Stomach (tissue), 9 donors: ENCODE measurements around the gene PARK7. TPM values are rescaled to one million over a fixed set of nuclear protein-coding genes. Genes with fewer than 3 reads are reported as not detected.

Experiments
- DNase-seq, 2 donors: peaks; one replicate each; pipeline versions ENCODE4 v3.0.0 to v3.0.0-alpha.2; 2013 to 2019
- H3K27ac ChIP-seq, 5 donors: fragments of 200-600 bp in 4 of 5; sonication (generic) in 4 of 5; one replicate each; pipeline ENCODE4 v1.5.1; 2013 to 2019; ENCODE audit warnings: mild to moderate bottlenecking in 1 of 5, moderate library complexity in 1 of 5
- H3K27me3 ChIP-seq, 3 donors: fragments of 200-600 bp; sonication (generic); one replicate each; pipeline ENCODE4 v1.5.1; 2017 to 2019; ENCODE audit warnings: mixed run types in 1 of 3
- H3K36me3 ChIP-seq, 4 donors: fragments of 200-600 bp; sonication (generic); 1 replicate in 3 of 4; 2 replicates in 1 of 4; pipeline ENCODE4 v1.5.1; 2016 to 2019
- H3K4me1 ChIP-seq, 4 donors: fragments of 200-600 bp; sonication (generic); one replicate each; pipeline ENCODE4 v1.5.1; 2016 to 2019
- H3K4me3 ChIP-seq, 4 donors: fragments of 200-600 bp; sonication (generic) in 3 of 4; one replicate each; pipeline ENCODE4 v1.5.1; 2016 to 2019; ENCODE audit warnings: mild to moderate bottlenecking in 1 of 4
- H3K9me3 ChIP-seq, 4 donors: fragments of 200-600 bp; sonication (generic); one replicate each; pipeline ENCODE4 v1.5.1; 2016 to 2019
- EP300 ChIP-seq: sonication (generic); formaldehyde crosslinking; IDR thresholded peaks from one replicate; pipeline ENCODE4 v1.6.1; 2017; ENCODE audit warnings: antibody characterized with exemption
- POLR2A ChIP-seq, 4 donors: fragments of 450-650 bp; IDR thresholded peaks; one replicate each; pipeline ENCODE4 v1.6.1; 2016; ENCODE audit warnings: antibody characterized with exemption in 4 of 4, control low read depth in 2 of 4, mild to moderate bottlenecking in 1 of 4, moderate library complexity in 1 of 4
- POLR2AphosphoS5 ChIP-seq, 3 donors: sonication (generic); formaldehyde crosslinking; IDR thresholded peaks; one replicate each; pipeline ENCODE4 v1.6.1; 2016; ENCODE audit warnings: antibody characterized with exemption in 3 of 3
- WGBS, 5 donors: extraction: QIAGEN DNeasy Blood & Tissue Kit in 3 of 5; methylation state at CpG; one replicate each; pipeline versions ENCODE4 v1.1.5 to v1.1.7; 2013 to 2018; 5-methylcytosine and 5-hydroxymethylcytosine counted together
- intact Hi-C: fragments of 100-400 bp; cut with DNase I; formaldehyde crosslinking; loops from one replicate; pipeline ENCODE4 v1.15.1; 2023; ENCODE audit warnings: low total_unique reads
- polyA plus RNA-seq, 3 donors: library from polyadenylated mRNA; stranded (reverse); fragments of 200-250 nt; gene quantifications; one replicate each; pipeline ENCODE4 v1.2.3, GENCODE V29; 2013
- total RNA-seq, 5 donors: library from RNA; depleted of rRNA; stranded (reverse); fragments of >200 nt; gene quantifications; one replicate each; pipeline versions ENCODE4 v1.1.0 to v1.2.3, GENCODE V29; 2014 to 2016
- TF ChIP-seq, protein P1 (sequence below), 7 experiments: fragments of 450-650 bp in 4 of 7; fragments of 200-600 bp in 3 of 7; sonication (generic) in 3 of 7; IDR thresholded peaks; one replicate each; pipeline ENCODE4 v1.5.1; 2016 to 2019; ENCODE audit warnings: antibody characterized with exemption in 7 of 7, control low read depth in 2 of 7, mild to moderate bottlenecking in 1 of 7
- donor health status: healthy with polysubstance abuse.
- donor health status: Bipolar disorder and iron deficiency.
- donor health status: healthy.

PARK7 gene
- total and polyA plus RNA-seq, 8 donors: 41.4 to 350 (median 142) TPM

DNA sequence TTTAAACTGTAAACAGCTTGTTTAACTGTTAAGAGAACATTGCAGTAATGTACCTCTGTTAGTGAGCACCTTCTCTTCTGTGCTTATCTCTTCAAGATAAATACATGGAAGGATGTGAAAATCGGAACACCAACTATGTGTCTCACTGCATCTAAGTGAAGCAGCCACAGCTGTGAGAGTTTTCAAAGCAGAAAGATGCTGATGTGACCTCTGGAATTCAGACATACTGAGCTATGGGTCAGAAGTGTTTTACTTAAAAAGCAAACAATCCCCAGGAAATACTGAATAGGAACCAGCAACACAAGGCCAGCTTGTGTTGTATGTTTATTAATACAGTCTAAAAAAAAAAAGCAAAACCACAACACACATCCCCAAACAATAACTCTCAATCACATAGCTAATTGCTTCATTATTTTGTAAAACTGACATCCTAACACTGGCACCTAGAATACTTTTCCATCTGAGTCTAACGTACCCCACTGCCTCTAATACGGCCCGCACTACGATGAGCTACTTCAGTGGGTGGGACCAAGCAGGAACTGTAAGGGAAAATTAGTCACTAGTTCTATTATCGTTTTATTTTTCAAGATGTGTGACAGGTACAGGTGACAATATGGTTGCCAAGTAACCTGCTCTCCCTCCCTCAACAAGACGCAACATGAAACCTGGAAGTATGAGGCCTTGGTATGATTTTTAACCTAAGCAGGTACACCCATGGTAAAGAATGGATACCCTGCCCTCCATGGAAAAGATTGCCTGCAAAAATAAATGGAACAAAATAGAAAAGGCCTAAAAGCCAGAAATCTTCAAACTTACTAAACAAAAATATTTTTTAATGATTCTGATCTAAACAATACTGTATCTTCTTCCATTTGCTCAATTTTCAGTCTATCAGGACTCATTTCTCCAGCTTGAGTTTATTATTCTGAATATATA lies 50.7 kb downstream of the PARK7 start:
- H3K36me3 ChIP-seq: peaks cover 42 to 70% (median 62%) of the 10 kb centered on the region in 4 donors
- WGBS, 5 donors: 59 to 75% (median 71%) methylated on average over 7 of the region's 7 CpGs
- no peaks in the 10 kb centered on the region for H3K27me3 ChIP-seq
- intact Hi-C loops: no loop called here
- peak in 1 of 3 donors; percentile 17 for TF ChIP-seq POLR2AphosphoS5 (IDR thresholded peaks at IDR 0.05)
- TF ChIP-seq, protein P1, sequence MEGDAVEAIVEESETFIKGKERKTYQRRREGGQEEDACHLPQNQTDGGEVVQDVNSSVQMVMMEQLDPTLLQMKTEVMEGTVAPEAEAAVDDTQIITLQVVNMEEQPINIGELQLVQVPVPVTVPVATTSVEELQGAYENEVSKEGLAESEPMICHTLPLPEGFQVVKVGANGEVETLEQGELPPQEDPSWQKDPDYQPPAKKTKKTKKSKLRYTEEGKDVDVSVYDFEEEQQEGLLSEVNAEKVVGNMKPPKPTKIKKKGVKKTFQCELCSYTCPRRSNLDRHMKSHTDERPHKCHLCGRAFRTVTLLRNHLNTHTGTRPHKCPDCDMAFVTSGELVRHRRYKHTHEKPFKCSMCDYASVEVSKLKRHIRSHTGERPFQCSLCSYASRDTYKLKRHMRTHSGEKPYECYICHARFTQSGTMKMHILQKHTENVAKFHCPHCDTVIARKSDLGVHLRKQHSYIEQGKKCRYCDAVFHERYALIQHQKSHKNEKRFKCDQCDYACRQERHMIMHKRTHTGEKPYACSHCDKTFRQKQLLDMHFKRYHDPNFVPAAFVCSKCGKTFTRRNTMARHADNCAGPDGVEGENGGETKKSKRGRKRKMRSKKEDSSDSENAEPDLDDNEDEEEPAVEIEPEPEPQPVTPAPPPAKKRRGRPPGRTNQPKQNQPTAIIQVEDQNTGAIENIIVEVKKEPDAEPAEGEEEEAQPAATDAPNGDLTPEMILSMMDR (IDR thresholded peaks at IDR 0.05): no peak
- TF ChIP-seq EP300: no peak
- TF ChIP-seq POLR2A (IDR thresholded peaks at IDR 0.05): no peak
- H3K4me1 ChIP-seq: peaks cover 23 to 63% (median 34%) of the 10 kb centered on the region in 4 donors
- peak in 1 of 2 donors; percentile 43 for DNase-seq
- no peak overlapping the region for H3K4me3 ChIP-seq
- no peaks in the 10 kb centered on the region for H3K9me3 ChIP-seq
- peak overlapping the region in 1 of 5 donors; percentile 5 for H3K27ac ChIP-seq

DNA sequence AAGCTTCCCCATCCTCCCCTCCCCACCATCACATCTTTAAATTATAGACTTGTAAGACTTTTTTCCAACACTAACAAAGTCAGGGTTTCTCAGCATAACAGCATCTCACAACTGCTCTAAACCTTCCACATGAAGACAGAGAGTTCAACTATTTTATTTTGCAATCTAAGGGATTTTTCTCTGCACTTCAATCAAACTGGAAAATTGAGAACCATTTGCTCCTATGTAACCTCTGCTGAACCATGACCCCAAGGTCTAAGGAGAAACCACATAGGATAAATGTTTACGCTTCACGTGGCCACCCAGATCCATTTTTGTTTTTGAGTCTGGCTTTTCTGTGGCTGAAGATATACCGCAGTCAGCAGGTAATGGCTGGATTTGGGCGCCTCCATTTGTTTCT lies 51.4 kb downstream of the PARK7 start:
- Histone ChIP-seq H3K4me1 (peaks cover 29 to 68% (median 41%) of the 10 kb centered on the region in 4 donors), H3K4me3 (no peak overlapping the region), H3K9me3 (no peaks in the 10 kb centered on the region), H3K27me3 (no peaks in the 10 kb centered on the region), H3K27ac (no peak overlapping the region), H3K36me3 (peaks cover 42 to 70% (median 62%) of the 10 kb centered on the region in 4 donors)
- no peak for DNase-seq
- WGBS, 5 donors: 82 to 91% (median 84%) methylated on average over 4 of the region's 4 CpGs
- TF ChIP-seq, protein P1 (IDR thresholded peaks at IDR 0.05): no peak
- TF ChIP-seq POLR2A (IDR thresholded peaks at IDR 0.05): no peak
- TF ChIP-seq EP300: no peak
- no peak for TF ChIP-seq POLR2AphosphoS5 (IDR thresholded peaks at IDR 0.05)
- intact Hi-C loops: no loop called here

DNA sequence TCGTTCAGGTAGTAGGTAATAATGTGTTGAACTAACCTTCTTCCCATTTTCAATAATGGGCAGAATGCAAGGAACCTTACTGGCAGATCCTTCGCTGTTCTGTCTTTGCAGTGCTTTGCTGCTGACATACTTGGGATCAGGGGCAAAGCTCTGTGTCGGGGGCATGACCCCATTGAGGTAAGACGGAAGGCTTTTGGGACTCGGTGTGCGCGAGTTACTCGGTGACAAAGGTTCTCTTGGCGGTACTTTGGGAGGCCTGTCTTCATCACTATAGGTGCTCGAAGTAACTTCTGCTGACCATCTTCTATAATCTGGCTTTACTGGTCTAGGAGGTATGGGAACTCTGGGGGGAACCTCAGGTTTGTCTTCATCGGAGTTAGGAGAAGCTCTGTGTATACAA lies 51.9 kb downstream of the PARK7 start:
- Histone ChIP-seq H3K27ac (peak overlapping the region in 1 of 5 donors; percentile 7), H3K27me3 (no peaks in the 10 kb centered on the region), H3K9me3 (no peaks in the 10 kb centered on the region), H3K36me3 (peaks cover 42 to 69% (median 61%) of the 10 kb centered on the region in 4 donors), H3K4me3 (no peak overlapping the region), H3K4me1 (peaks cover 33 to 69% (median 45%) of the 10 kb centered on the region in 4 donors)
- WGBS, 5 donors: 86 to 90% (median 88%) methylated on average over 11 of the region's 11 CpGs
- peak in 1 of 3 donors; percentile 50 for TF ChIP-seq POLR2AphosphoS5 (IDR thresholded peaks at IDR 0.05)
- TF ChIP-seq EP300: no peak
- no peak for DNase-seq
- intact Hi-C loops: no loop called here

DNA sequence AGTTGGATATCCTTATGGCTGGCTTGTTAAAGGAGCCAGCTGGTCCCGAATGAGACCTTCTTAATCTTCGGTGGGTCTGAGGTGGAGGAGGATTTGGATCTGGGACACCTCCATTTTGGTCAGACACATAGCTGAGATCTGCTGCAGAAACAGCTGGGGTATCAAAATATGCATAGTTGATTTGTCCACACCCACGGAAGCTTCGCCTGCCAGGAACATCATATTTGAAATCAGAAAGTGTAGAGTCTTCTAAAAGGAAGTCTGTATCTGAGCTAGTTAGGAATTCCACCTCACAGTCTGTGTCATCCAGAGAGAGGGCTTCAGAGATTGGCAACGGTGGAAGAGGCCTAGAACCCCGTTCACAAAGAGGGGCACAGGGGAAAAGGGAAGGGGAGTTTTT lies 52.3 kb downstream of the PARK7 start:
- intact Hi-C loops: no loop called here
- Histone ChIP-seq H3K4me3 (no peak overlapping the region), H3K27me3 (no peaks in the 10 kb centered on the region), H3K4me1 (peaks cover 37 to 73% (median 49%) of the 10 kb centered on the region in 4 donors), H3K36me3 (peaks cover 42 to 65% (median 59%) of the 10 kb centered on the region in 4 donors), H3K9me3 (no peaks in the 10 kb centered on the region), H3K27ac (peak overlapping the region in 2 of 5 donors; percentile 7 to 80)
- TF ChIP-seq, protein P1 (IDR thresholded peaks at IDR 0.05): no peak
- TF ChIP-seq POLR2A (IDR thresholded peaks at IDR 0.05): no peak
- no peak for TF ChIP-seq EP300
- no peak for TF ChIP-seq POLR2AphosphoS5 (IDR thresholded peaks at IDR 0.05)
- 71 to 82% (median 75%) methylated on average over 6 of the region's 6 CpGs for WGBS, 5 donors
- no peak for DNase-seq
